WERI-Rb-1 (cell line): ENCODE measurements around the gene SPTBN5.

Experiments
- DNase-seq: peaks from one replicate; pipeline ENCODE4 v3.0.0-alpha.2; 2020
- H3K27ac ChIP-seq: fragments of 250-450 bp; sonication (Bioruptor Pico); 2 replicates; pipeline ENCODE4 v1.5.1; 2020; ENCODE audit warnings: mild to moderate bottlenecking, moderate library complexity
- H3K27me3 ChIP-seq: fragments of 250-450 bp; sonication (Bioruptor Pico); 2 replicates; pipeline ENCODE4 v1.5.1; 2021; ENCODE audit warnings: mild to moderate bottlenecking, low read depth, moderate library complexity; ENCODE audit not compliant: insufficient read depth, severe bottlenecking
- H3K36me3 ChIP-seq: fragments of 250-450 bp; sonication (Bioruptor Pico); 2 replicates; pipeline ENCODE4 v1.5.1; 2020; ENCODE audit warnings: mild to moderate bottlenecking, moderate library complexity
- H3K4me3 ChIP-seq: 2 replicates; pipeline ENCODE4 v1.5.1; 2011; ENCODE audit warnings: low read depth, mild to moderate bottlenecking, control low read depth, low read length
- H3K9me3 ChIP-seq: fragments of 250-450 bp; sonication (Bioruptor Pico); 2 replicates; pipeline ENCODE4 v1.5.1; 2021; ENCODE audit warnings: mild to moderate bottlenecking, moderate library complexity; ENCODE audit not compliant: severe bottlenecking
- TF ChIP-seq, protein P1 (sequence below): IDR thresholded peaks from 2 replicates; pipeline ENCODE4 v1.5.1; 2011; ENCODE audit warnings: low read depth, mild to moderate bottlenecking, control low read depth, inconsistent platforms, low read length

Gene SPTBN5

DNA sequence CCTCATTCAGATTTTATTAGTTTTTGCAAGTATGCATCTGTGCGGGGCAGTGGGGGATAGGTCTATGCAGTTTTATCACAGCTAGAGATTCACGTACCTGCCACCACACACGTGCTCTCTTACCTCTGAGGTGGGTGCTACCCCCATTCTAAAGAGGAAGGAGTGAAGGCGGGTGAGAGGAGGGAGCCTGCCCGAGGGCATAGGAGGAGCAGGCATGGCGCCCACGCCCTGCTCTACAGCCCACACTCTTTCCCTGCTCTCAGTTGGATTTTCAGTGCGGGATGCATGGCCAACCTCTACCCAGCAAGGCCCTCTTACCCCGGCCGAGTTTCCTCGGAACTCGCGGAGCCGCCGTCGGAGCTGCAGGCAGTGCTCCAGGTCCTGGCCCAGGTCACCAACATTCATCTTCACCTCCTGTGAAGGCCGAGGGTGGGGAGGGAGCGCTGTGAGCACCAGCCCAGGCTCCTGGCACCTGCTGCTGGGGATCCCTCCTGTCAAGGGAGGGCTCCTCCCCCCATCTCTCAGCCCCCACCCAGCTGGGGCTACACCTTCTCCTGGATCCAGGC, 28.3 kb downstream of the SPTBN5 start:
- no peaks in the 10 kb centered on the region for H3K36me3 ChIP-seq
- TF ChIP-seq, protein P1, sequence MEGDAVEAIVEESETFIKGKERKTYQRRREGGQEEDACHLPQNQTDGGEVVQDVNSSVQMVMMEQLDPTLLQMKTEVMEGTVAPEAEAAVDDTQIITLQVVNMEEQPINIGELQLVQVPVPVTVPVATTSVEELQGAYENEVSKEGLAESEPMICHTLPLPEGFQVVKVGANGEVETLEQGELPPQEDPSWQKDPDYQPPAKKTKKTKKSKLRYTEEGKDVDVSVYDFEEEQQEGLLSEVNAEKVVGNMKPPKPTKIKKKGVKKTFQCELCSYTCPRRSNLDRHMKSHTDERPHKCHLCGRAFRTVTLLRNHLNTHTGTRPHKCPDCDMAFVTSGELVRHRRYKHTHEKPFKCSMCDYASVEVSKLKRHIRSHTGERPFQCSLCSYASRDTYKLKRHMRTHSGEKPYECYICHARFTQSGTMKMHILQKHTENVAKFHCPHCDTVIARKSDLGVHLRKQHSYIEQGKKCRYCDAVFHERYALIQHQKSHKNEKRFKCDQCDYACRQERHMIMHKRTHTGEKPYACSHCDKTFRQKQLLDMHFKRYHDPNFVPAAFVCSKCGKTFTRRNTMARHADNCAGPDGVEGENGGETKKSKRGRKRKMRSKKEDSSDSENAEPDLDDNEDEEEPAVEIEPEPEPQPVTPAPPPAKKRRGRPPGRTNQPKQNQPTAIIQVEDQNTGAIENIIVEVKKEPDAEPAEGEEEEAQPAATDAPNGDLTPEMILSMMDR: no peak
- no peaks in the 10 kb centered on the region for H3K9me3 ChIP-seq
- no peak for DNase-seq
- H3K27ac ChIP-seq: no peak overlapping the region
- H3K27me3 ChIP-seq: no peaks in the 10 kb centered on the region
- H3K4me3 ChIP-seq: no peak overlapping the region

DNA sequence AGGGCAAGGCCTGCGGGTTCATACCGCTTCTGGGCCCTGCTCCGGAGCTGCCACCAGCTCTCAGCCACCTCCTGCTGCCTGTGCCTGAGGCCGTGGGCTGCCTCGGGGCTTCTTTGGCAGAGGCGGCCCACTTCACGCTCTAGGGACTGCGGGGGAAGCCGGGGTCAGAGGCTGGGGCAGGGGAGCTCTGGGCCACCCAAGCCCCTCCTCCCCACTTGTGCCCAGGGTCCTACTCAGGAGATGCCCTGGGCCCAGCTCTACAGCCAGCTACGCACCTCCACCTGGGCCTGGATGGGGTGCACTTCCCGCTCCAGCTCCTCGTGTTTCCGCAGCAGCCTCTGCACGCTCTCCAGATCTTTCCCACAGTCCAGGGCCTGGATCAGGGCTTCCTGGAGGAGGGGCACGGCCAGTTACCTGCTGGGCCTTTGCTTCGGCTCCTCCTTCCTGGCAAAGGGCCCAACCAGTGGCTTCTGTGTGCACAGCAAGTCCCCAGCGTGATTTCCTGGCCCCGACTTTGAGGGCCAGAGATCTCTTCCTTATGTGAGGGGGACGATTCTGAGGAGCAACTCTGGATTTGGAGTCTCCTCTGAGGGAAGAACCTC, 31.2 kb downstream of the SPTBN5 start:
- H3K27me3 ChIP-seq: no peaks in the 10 kb centered on the region

DNA sequence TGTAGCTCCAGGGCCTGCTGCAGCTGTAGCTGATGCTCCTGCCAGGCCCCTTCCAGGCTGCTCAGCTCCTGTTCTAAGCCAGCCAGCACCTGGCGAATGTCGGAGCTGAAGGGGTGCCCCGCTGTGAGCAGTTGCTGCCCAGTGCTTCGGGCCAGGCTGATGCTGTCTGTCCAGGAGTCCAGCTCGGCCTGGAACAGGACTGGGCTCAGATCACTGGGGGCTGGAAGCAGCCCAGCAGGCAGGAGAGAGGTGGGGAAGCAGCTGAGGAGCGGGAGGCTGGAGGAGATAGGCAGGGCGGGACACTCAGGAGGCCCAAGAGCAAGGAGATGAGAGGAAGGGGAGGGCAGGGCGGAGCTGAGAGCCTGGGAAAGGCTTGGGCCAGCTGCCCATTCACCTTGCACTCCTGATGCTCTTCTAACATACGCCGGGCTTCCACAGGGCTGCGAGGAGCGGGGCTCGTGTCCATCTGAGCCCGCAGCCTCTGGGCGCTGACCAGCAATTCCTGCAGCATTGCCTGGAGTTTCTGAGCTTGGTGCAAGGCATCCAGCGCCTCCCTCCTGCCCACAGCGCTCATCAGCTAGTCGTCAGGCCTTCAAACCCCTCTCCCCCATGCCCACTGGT, 32.0 kb downstream of the SPTBN5 start:
- no peaks in the 10 kb centered on the region for H3K9me3 ChIP-seq
- H3K27ac ChIP-seq: no peak overlapping the region
- TF ChIP-seq, protein P1: no peak
- H3K36me3 ChIP-seq: no peaks in the 10 kb centered on the region
- H3K27me3 ChIP-seq: no peaks in the 10 kb centered on the region
- no peak for DNase-seq
- no peak overlapping the region for H3K4me3 ChIP-seq

More for the DNA sequence above, 31.2 kb downstream of the SPTBN5 start:
- no peak overlapping the region for H3K4me3 ChIP-seq
- no peak overlapping the region for H3K27ac ChIP-seq
- no peak for DNase-seq
- TF ChIP-seq, protein P1: no peak
- H3K36me3 ChIP-seq: no peaks in the 10 kb centered on the region
- H3K9me3 ChIP-seq: no peaks in the 10 kb centered on the region

DNA sequence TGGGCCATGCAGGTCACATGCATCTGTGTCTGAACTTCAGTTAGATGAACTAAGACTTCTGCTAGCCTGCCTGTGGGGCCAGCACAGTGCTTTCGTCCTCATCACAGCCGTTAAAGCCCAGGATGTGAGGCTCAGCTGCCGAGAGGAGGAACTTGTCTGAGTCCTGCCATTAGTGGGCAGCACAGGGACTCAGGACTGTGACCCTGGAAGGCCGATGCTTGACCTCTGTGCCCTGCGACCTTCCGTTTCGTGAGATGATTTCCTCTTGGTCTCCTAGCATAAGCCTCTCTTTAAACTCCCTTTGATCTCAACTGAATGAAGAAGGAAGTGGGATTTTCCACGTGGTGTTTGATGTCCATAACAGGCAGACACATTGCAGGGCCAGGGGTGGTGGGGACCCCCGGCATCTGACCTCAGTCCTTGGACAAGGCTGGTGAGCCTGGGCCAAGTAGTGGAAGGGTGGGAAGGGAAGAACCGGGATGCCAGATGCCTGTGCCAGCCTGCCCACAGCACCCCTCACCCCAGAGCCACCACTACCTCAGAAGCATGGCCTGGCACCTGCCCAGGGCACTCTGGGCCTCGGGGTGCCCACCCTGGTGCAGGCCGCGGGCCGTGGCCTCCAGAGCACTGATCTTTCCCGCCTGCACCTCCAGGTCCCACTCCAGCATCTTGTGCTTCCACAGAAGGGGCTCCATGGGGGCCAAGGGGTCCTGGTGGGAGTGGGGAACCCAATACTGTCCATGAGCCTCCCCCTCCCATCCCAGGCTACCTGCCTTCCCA, 33.6 kb downstream of the SPTBN5 start:
- TF ChIP-seq, protein P1: peak; percentile 33
- no peaks in the 10 kb centered on the region for H3K36me3 ChIP-seq
- H3K27me3 ChIP-seq: no peaks in the 10 kb centered on the region
- H3K9me3 ChIP-seq: no peaks in the 10 kb centered on the region
- H3K27ac ChIP-seq: no peak overlapping the region
- H3K4me3 ChIP-seq: no peak overlapping the region
- DNase-seq: no peak

DNA sequence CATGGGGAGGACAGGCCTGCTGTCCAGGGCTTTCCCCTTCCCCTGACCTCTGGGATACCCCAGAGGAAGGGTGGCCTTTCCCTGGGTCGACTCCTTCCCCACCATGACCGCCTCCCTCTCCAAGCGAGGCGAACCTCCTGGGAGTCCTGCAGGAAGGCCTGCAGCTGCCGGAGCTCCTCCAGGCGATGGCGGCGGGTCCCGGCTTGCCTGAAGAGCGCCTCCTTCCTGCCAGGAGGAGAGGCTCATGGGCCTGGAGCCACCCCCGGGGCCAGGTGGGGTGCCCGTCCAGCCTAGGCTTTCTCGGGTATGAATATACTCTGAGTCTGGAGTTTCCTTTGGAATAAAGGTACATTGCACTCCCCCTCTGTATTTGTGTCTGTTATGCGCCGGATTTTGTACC, 35.1 kb downstream of the SPTBN5 start:
- Histone ChIP-seq H3K27ac (no peak overlapping the region), H3K27me3 (no peaks in the 10 kb centered on the region), H3K4me3 (no peak overlapping the region), H3K9me3 (no peaks in the 10 kb centered on the region), H3K36me3 (no peaks in the 10 kb centered on the region)
- TF ChIP-seq, protein P1: 0 out of 2 replicates have a peak, but pooled peaks have one; percentile 10
- no peak for DNase-seq
